ENCODE results near the gene OR5A1.

The OR5A1 gene

GRCh38 chr11:59475176-59475575, 38.9 kb downstream of the OR5A1 start:
- in situ Hi-C loops (cut with MboI; ENCODE audit: low sequenced_read_pairs), result no loop called here

- in situ Hi-C loops (cut with MboI; ENCODE audit: low sequenced_read_pairs), result no loop called here
These were observed 43.6 kb downstream of the OR5A1 start for GRCh38 chr11:59479906-59480305.

DNA sequence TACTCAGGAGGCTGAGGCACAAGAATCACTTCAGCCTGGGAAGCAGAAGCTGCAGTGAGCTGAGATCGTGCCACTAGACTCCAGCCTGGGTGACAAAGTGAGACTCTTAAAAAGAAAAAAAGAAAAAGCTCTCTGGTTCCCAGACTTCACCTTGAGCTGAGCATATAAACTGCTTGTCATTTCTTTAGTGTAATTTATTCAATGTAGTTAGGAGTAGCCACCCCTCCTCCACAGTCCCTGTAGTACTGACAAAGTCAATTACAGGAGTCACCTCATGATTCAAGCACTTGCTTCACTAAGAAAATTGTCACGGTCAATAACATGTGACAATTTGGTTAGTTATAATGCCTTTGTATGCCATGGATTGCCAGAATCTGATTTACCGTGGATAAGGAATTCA, 44.1 kb downstream of the OR5A1 start:
- in situ Hi-C loops (cut with MboI; ENCODE audit: low sequenced_read_pairs), result no loop called here

Measured in HL-60/S4 treated with phorbol 12-myristate 13-acetate at 8.2 ng/mL for 4 days and 3 days (cell line).